ENCODE results near the gene CAPN3.

CAPN3 gene

GRCh38 chr15:42457445-42458442 lies 98.4 kb downstream of the CAPN3 start:
- no peak for DNase-seq

DNA sequence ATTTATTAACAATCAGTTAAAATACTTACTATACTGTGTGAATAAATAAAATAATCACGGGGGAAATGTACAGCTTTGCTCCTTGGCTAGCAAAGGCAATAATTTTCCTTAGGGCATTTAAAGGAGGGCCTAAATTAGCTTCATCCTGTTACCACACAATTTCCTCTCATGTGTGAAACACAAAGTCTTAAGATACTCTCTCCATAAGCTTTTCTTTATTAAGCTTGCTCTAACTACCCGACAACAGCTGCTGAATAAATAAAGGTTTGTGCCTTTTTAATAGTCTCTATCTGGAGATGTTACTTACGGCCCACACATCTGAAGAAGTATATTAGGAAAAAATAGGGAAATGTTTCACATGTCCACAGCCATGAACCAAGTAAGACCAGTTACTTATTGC lies 102.0 kb downstream of the CAPN3 start:
- DNase-seq = no peak
